ENCODE results near the gene MEIS1. TPM values are rescaled to one million over a fixed set of nuclear protein-coding genes. Genes with fewer than 3 reads are reported as not detected.

The MEIS1 gene
- total RNA-seq, 1 experiment from 2014 or later: 0.66 TPM

- no peak for DNase-seq
- Histone ChIP-seq H3K23ac (ENCODE audit: insufficient read length, low read depth, low read length) (no peak overlapping the region), H3T11ph (ENCODE audit: low read length) (no peak overlapping the region), H3K4me2 (ENCODE audit: insufficient read depth, insufficient read length, low read length) (peak overlapping the region; percentile 54), H3K79me1 (ENCODE audit: insufficient read depth, low read depth, low read length, poor library complexity, severe bottlenecking) (no peaks in the 10 kb centered on the region), H3K9ac (ENCODE audit: extremely low read depth, insufficient read length, low read length) (no peak overlapping the region), H3K14ac (ENCODE audit: insufficient read depth, low read length) (no peak overlapping the region), H3K4ac (ENCODE audit: low read depth, low read length) (no peak overlapping the region), H3K18ac (ENCODE audit: insufficient read length, low read depth, low read length) (no peak overlapping the region), H3K56ac (ENCODE audit: insufficient read length, low read depth, low read length) (no peak overlapping the region), H3K9me3 (ENCODE audit: control insufficient read depth, low read depth, low read length) (no peaks in the 10 kb centered on the region), H2AK5ac (ENCODE audit: insufficient read length, low read length) (no peak overlapping the region), H4K8ac (replicated peaks; ENCODE audit: insufficient read length, low read depth, low read length) (no peak overlapping the region), H2BK20ac (ENCODE audit: low read depth, low read length, poor library complexity, severe bottlenecking) (no peak overlapping the region), H4K5ac (ENCODE audit: insufficient read length, low read depth, low read length) (no peak overlapping the region), H3K27me3 (ENCODE audit: insufficient read depth, low read length) (peaks cover 55% of the 10 kb centered on the region), H2BK12ac (ENCODE audit: insufficient read length, low read depth, low read length) (no peak overlapping the region), H2BK5ac (ENCODE audit: insufficient read length, low read length) (no peak overlapping the region), H3K79me2 (ENCODE audit: insufficient read depth, low read length) (no peaks in the 10 kb centered on the region), H3K27ac (ENCODE audit: insufficient read length, low read depth, low read length) (no peak overlapping the region), H2AFZ (ENCODE audit: low read length) (no peak overlapping the region), H3K23me2 (ENCODE audit: insufficient read length, low read depth, low read length, poor library complexity, severe bottlenecking) (peaks cover 18% of the 10 kb centered on the region), H4K91ac (ENCODE audit: insufficient read length, low read depth, low read length) (no peak overlapping the region), H2BK15ac (ENCODE audit: low read depth, low read length) (no peak overlapping the region), H4K20me1 (ENCODE audit: control insufficient read depth, insufficient read depth, insufficient read length) (no peaks in the 10 kb centered on the region), H3K4me1 (ENCODE audit: insufficient read depth, low read length) (peaks cover 3% of the 10 kb centered on the region; the same call in 1 of the 2 replicates), H2BK120ac (ENCODE audit: low read depth, low read length, poor library complexity, severe bottlenecking) (no peak overlapping the region)
- no peak overlapping the region for H3K27ac Mint-ChIP-seq
- H3K4me3 Mint-ChIP-seq: peak overlapping the region in 1 of 2 experiments; percentile 90; a peak in 4 of 5 replicates
- H3K4me1 Mint-ChIP-seq: peaks cover 25 to 43% of the 10 kb centered on the region in 2 experiments
- peaks cover 0 to 3% of the 10 kb centered on the region in 2 experiments; a peak in 2 of 5 replicates for H3K9me3 Mint-ChIP-seq
- peaks cover 98% of the 10 kb centered on the region for H3K27me3 Mint-ChIP-seq (ENCODE audit: low read depth)
- TF ChIP-seq CTCF (conservative IDR thresholded peaks at IDR 0.05): no peak
- no peaks in the 10 kb centered on the region for H3K36me3 Mint-ChIP-seq (ENCODE audit: insufficient read depth in 1 of 3, low read depth in 3 of 3)
- WGBS (ENCODE audit: extremely low coverage, insufficient read length, low lambda C conversion rate): no CpG with 5 or more reads among the region's 9 CpGs
Measured at GRCh38 chr2:66427300-66427699, 7.6 kb upstream of the MEIS1 start.

All from H9 (cell line).